HCT116 (cell line): ENCODE data around the gene TLN1. TPM values are rescaled to one million over a fixed set of nuclear protein-coding genes. Genes with fewer than 3 reads are reported as not detected.

ENCODE experiments used
- ATAC-seq: fragments of 200-7000 bp; cut with Tn5 transposase; 2 replicates; pipeline ENCODE4 v1.9.1; 2020; ENCODE audit warnings: mild to moderate bottlenecking, moderate library complexity
- BruUV-seq: library from RNA; stranded (reverse); fragments of 400-500 nt; replicated peaks from 2 replicates; lab custom pipeline; 2021; lab: Mats Ljungman, UMichigan
- CTCF ChIA-PET: fragments of 300-600 bp; sonication (Branson Sonifier 250); formaldehyde crosslinking; loops from one replicate; lab custom pipeline; 2021; ENCODE audit warnings: antibody characterized with exemption; lab: Charles Lee
- POLR2A ChIA-PET: fragments of 300-600, 350-600 bp; sonication (Branson Sonifier 250); formaldehyde crosslinking; loops from one replicate; lab custom pipeline; 2021; ENCODE audit warnings: antibody characterized with exemption; lab: Charles Lee
- RAD21 ChIA-PET, 2 experiments: fragments of 300-600 bp; sonication (Branson Sonifier 250); formaldehyde crosslinking; loops; one replicate each; lab custom pipeline; 2023; ENCODE audit warnings: low total read pairs in 2 of 2; ENCODE audit not compliant: uncharacterized antibody in 2 of 2, unreplicated experiment in 2 of 2, low non-redundant PET in 1 of 2; lab: Charles Lee
- DNase-seq: peaks from one replicate; pipeline ENCODE4 v3.0.0-alpha.2; 2010; ENCODE audit warnings: low read depth, low spot score
- H2AFZ ChIP-seq: fragments of 200-600 bp; shearing (Covaris generic), sonication (generic); 2 replicates; pipeline ENCODE4 v1.6.1; 2017; ENCODE audit warnings: low read depth, mixed run types, mixed read lengths, antibody characterized with exemption, low read length; ENCODE audit not compliant: poor library complexity, severe bottlenecking
- H3K27ac ChIP-seq: 2 replicates; pipeline ENCODE4 v1.5.1; 2012; ENCODE audit warnings: low read depth, low read length
- H3K27me3 ChIP-seq: fragments of 200-600 bp; sonication (generic); 2 replicates; pipeline ENCODE4 v1.6.1; 2016; ENCODE audit warnings: mixed run types, low read length, mixed read lengths; ENCODE audit not compliant: insufficient read depth
- H3K36me3 ChIP-seq, 2 experiments: fragments of 200-500 bp in 1 of 2; fragments of 200-600 bp in 1 of 2; sonication (Bioruptor generic) in 1 of 2; sonication (generic) in 1 of 2; 2 replicates each; pipeline versions ENCODE4 v1.5.1 to v1.6.1; 2014 to 2016; ENCODE audit warnings: low read length in 2 of 2, inconsistent platforms in 1 of 2, mixed read lengths in 1 of 2, mixed run types in 1 of 2; ENCODE audit not compliant: insufficient read depth in 2 of 2, control insufficient read depth in 1 of 2
- H3K4me1 ChIP-seq, 2 experiments: fragments of 200-600 bp in 1 of 2; sonication (generic) in 1 of 2; 2 replicates each; pipeline versions ENCODE4 v1.5.1 to v1.6.1; 2012 to 2017; ENCODE audit warnings: low read length in 2 of 2, inconsistent platforms in 1 of 2, mild to moderate bottlenecking in 1 of 2, mixed read lengths in 1 of 2, mixed run types in 1 of 2, moderate library complexity in 1 of 2; ENCODE audit not compliant: insufficient read depth in 2 of 2, control insufficient read depth in 1 of 2
- H3K4me2 ChIP-seq: fragments of 200-600 bp; sonication (generic); 2 replicates; pipeline ENCODE4 v1.6.1; 2017; ENCODE audit warnings: mixed run types, low read length, mixed read lengths
- H3K4me3 ChIP-seq, 2 experiments: fragments of 200-600 bp in 1 of 2; sonication (generic) in 1 of 2; replicated peaks in 1 of 2; 2 replicates each; pipeline ENCODE4 v1.5.1; 2011 to 2016; ENCODE audit warnings: low read length in 2 of 2, control low read depth in 1 of 2, low read depth in 1 of 2, mild to moderate bottlenecking in 1 of 2, mixed read lengths in 1 of 2, mixed run types in 1 of 2
- H3K79me2 ChIP-seq: fragments of 200-600 bp; sonication (generic); 2 replicates; pipeline ENCODE4 v1.6.1; 2017; ENCODE audit warnings: mild to moderate bottlenecking, mixed run types, low read length, moderate library complexity, mixed read lengths; ENCODE audit not compliant: insufficient read depth
- H3K9ac ChIP-seq: fragments of 200-600 bp; sonication (generic); 2 replicates; pipeline ENCODE4 v1.6.1; 2016; ENCODE audit warnings: low read length, mixed read lengths
- H3K9me2 ChIP-seq: fragments of 200-600 bp; sonication (generic), shearing (Covaris generic); 2 replicates; pipeline ENCODE4 v1.6.1; 2017; ENCODE audit warnings: mixed run types, mild to moderate bottlenecking, moderate library complexity; ENCODE audit not compliant: insufficient read depth
- H3K9me3 ChIP-seq, 2 experiments: fragments of 200-500 bp in 1 of 2; fragments of 200-600 bp in 1 of 2; sonication (Bioruptor generic) in 1 of 2; sonication (generic) in 1 of 2; 2 replicates each; pipeline ENCODE4 v1.6.1; 2014 to 2017; ENCODE audit warnings: low read length in 2 of 2, mixed read lengths in 2 of 2, inconsistent platforms in 1 of 2, low read depth in 1 of 2, mild to moderate bottlenecking in 1 of 2, mixed run types in 1 of 2, moderate library complexity in 1 of 2; ENCODE audit not compliant: control insufficient read depth in 1 of 2, insufficient read depth in 1 of 2
- H4K20me1 ChIP-seq: fragments of 200-600 bp; sonication (generic), shearing (Covaris generic); 2 replicates; pipeline ENCODE4 v1.6.1; 2017; ENCODE audit warnings: mixed run types, mild to moderate bottlenecking, moderate library complexity; ENCODE audit not compliant: insufficient read depth
- ATF3 ChIP-seq: IDR thresholded peaks from 2 replicates; pipeline ENCODE4 v1.6.1; 2012
- CTCF ChIP-seq, 3 experiments: fragments of 200-600 bp in 1 of 3; sonication (generic) in 1 of 3; IDR thresholded peaks in 2 of 3; conservative IDR thresholded peaks in 1 of 3; 2 replicates each; pipeline ENCODE4 v1.5.1; 2012 to 2017; ENCODE audit warnings: low read depth in 2 of 3, low read length in 2 of 3, antibody characterized with exemption in 1 of 3, borderline replicate concordance in 1 of 3, control low read depth in 1 of 3, mild to moderate bottlenecking in 1 of 3, mixed read lengths in 1 of 3, mixed run types in 1 of 3, moderate library complexity in 1 of 3; ENCODE audit not compliant: insufficient read depth in 1 of 3
- EZH2 ChIP-seq: fragments of 200-600 bp; sonication (generic); IDR thresholded peaks from 2 replicates; pipeline ENCODE4 v1.6.1; 2017; ENCODE audit warnings: antibody characterized with exemption, mixed run types
- POLR2A ChIP-seq: IDR thresholded peaks from 2 replicates; pipeline ENCODE4 v1.7.0; 2011; ENCODE audit warnings: borderline replicate concordance; ENCODE audit not compliant: insufficient read depth, insufficient read length; ENCODE audit errors: extremely low read depth
- POLR2AphosphoS5 ChIP-seq: IDR thresholded peaks from 2 replicates; pipeline ENCODE4 v1.6.1; 2011; ENCODE audit warnings: mild to moderate bottlenecking, low read depth, low read length, moderate library complexity
- RAD21 ChIP-seq: IDR thresholded peaks from 2 replicates; pipeline ENCODE4 v1.6.1; 2012; ENCODE audit warnings: low read depth, mild to moderate bottlenecking
- TCF7L2 ChIP-seq: IDR thresholded peaks from 2 replicates; pipeline ENCODE4 v1.7.0; 2011; ENCODE audit warnings: borderline replicate concordance, inconsistent platforms; ENCODE audit not compliant: insufficient read depth, insufficient read length; ENCODE audit errors: extremely low read depth
- YY1 ChIP-seq: IDR thresholded peaks from 2 replicates; pipeline ENCODE4 v1.6.1; 2011; ENCODE audit warnings: low read length, low read depth, moderate library complexity, mild to moderate bottlenecking; ENCODE audit not compliant: insufficient replicate concordance; ENCODE audit errors: extremely low read depth
- intact Hi-C: fragments of 100-400 bp; cut with micrococcal nuclease; formaldehyde crosslinking; loops from 2 replicates; pipeline ENCODE4 v1.10.0; 2022
- total RNA-seq: library from RNA; stranded (reverse); gene quantifications from one replicate; pipeline ENCODE4 v1.2.1, GENCODE V29; 2021; ENCODE audit not compliant: unreplicated experiment

TLN1 gene
- total RNA-seq, 1 experiment from 2014 or later, result 144 TPM

DNA sequence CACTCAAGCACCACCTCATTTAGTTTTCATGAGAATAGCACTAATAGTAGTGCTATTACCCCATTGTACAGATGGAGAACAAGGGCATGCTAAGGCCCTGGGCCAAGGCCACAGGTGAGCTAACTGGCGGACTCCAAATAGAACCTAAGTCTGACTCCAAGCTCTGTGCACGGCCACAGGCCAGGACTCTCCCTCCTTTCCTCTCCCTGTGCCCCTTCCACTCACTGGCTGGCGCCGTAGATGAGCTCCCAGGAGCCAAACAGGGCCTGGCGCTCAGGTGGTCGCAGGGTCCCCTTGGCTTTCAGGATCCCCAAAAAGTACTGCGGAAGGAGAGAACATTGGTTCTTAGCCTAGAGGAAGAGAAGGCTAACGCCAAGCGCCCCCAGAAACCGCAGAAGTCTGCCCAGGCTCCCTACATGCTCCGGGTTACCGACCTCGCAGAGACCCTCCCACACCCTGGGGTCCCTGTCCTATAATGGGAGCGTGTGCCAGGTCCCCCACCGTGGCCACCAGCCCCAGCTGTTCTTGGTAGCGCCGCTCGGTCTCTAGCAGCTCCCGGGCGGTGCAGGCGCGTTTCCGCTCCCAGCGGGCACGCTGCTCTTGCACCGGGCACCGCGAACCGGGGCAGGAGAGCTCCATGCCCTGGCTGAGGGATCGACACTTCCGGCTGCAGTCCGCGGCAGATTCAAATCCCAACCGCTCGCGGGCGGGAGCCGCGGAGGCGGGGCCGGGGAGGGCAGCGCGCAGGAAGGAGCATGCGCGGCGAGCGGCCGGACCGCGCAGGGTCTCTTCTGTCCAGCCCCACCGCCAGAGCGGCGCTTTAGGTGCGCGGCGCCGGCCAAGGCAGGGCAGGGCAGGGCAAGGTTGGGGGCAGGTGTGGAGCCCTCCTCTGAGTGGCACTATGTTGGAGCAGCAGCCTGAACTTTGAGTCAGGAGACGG, 67.2 kb downstream of the TLN1 start, which contains the start of gene ARHGEF39:
ARHGEF39 (minus strand) TSS at position 665 of the 940 bp plus-strand sequence; CDS start at position 639, 26 bp downstream.
- intact Hi-C loops, result no loop called here
- Histone ChIP-seq H3K9me2 (no peaks in the 10 kb centered on the region), H3K79me2 (peaks cover 28% of the 10 kb centered on the region; the same call in 1 of the 2 replicates), H4K20me1 (no peaks in the 10 kb centered on the region), H3K27me3 (no peaks in the 10 kb centered on the region), H3K9ac (peak within 1 kb of the TSS; percentile 96), H3K4me1 (peaks cover 25 to 60% of the 10 kb centered on the region in 2 experiments; a peak in 3 of 4 replicates), H3K36me3 (peaks cover 6 to 27% of the 10 kb centered on the region in 2 experiments; a peak in 3 of 4 replicates), H3K27ac (peak within 1 kb of the TSS; percentile 88), H2AFZ (no peak within 1 kb of the TSS), H3K9me3 (no peaks in the 10 kb centered on the region), H3K4me3 (peak within 1 kb of the TSS; percentile 91 to 93), H3K4me2 (peak within 1 kb of the TSS; percentile 87)
- ChIA-PET RAD21 (interaction anchor here in 1 of 2 experiments (1.2 kb wide), 1 partner anchor 66 kb away, joined by 3 read pairs; no protein-coding TSS in a partner anchor), CTCF (interaction anchor here (0.9 to 2.0 kb wide), 5 partner anchors 24 to 67 kb away, joined by 3 to 11 read pairs (median 4); partner anchors contain the start of genes CREB3 and TLN1), POLR2A (interaction anchor here (0.9 to 3.0 kb wide), 3 partner anchors 17 to 68 kb away, joined by 4 to 16 read pairs (median 6); partner anchors contain the start of genes CREB3, TLN1 and TPM2)
- TSS peak; percentile 64 for BruUV-seq
- ATAC-seq, result peak; percentile 89
- peak; percentile 59 for DNase-seq
- peak; percentile 87 for TF ChIP-seq POLR2A
- TF ChIP-seq TCF7L2, result peak; percentile 47
- peak; percentile 84 for TF ChIP-seq POLR2AphosphoS5
- no peak for TF ChIP-seq YY1
- TF ChIP-seq RAD21, result no peak
- no peak for TF ChIP-seq ATF3
- peak in 1 of 3 experiments; percentile 30; a peak in 1 of 6 replicates for TF ChIP-seq CTCF (IDR thresholded peaks at IDR 0.05 in 2 of 3, conservative IDR thresholded peaks at IDR 0.05 in 1 of 3; ENCODE audit: borderline replicate concordance in 1 of 3, insufficient read depth in 1 of 3, low read depth in 2 of 3, low read length in 2 of 3)
- no peak for TF ChIP-seq EZH2
